NB4 (cell line): ENCODE data around the gene POLL.

Experiments
- MYC ChIP-seq: IDR thresholded peaks from 2 replicates; pipeline ENCODE4 v1.6.1; 2011; ENCODE audit warnings: low read depth, low read length
- POLR2A ChIP-seq: IDR thresholded peaks from 2 replicates; pipeline ENCODE4 v1.6.1; 2011; ENCODE audit warnings: mild to moderate bottlenecking; ENCODE audit not compliant: insufficient read length; ENCODE audit errors: extremely low read depth
- TF ChIP-seq, protein P1 (sequence below): IDR thresholded peaks from one replicate; pipeline ENCODE4 v1.5.1; 2012; ENCODE audit warnings: low read depth, low read length
- TF ChIP-seq, protein P2 (sequence below): IDR thresholded peaks from 2 replicates; pipeline ENCODE4 v1.6.1; 2011; ENCODE audit warnings: low read depth, low read length

DNA sequence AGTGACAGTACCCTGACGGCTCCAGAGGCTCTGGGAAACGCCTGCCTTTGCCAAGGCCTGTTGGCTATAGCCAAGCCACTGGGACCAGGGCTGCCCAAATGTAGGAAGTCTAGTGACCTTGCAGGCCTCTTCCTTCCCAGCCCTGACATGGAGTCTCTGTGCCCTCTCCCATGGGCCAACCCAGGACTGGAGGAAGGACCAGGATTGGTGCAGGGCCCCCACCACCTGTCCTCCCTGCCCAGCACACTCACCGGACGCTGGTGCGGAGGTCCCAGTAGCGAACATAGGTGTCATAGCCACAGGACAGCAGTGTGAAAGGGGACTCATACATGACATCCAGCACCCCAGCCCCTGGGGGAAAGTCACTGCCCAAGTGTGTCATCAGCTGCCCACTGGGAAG lies 24.0 kb upstream of the POLL start:
- TF ChIP-seq, protein P1, sequence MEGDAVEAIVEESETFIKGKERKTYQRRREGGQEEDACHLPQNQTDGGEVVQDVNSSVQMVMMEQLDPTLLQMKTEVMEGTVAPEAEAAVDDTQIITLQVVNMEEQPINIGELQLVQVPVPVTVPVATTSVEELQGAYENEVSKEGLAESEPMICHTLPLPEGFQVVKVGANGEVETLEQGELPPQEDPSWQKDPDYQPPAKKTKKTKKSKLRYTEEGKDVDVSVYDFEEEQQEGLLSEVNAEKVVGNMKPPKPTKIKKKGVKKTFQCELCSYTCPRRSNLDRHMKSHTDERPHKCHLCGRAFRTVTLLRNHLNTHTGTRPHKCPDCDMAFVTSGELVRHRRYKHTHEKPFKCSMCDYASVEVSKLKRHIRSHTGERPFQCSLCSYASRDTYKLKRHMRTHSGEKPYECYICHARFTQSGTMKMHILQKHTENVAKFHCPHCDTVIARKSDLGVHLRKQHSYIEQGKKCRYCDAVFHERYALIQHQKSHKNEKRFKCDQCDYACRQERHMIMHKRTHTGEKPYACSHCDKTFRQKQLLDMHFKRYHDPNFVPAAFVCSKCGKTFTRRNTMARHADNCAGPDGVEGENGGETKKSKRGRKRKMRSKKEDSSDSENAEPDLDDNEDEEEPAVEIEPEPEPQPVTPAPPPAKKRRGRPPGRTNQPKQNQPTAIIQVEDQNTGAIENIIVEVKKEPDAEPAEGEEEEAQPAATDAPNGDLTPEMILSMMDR = no peak
- TF ChIP-seq POLR2A (no peak), MYC (no peak)
- TF ChIP-seq, protein P2, sequence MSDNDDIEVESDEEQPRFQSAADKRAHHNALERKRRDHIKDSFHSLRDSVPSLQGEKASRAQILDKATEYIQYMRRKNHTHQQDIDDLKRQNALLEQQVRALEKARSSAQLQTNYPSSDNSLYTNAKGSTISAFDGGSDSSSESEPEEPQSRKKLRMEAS = no peak
